Activated effector memory CD4-positive, alpha-beta T cell treated with anti-CD3 and anti-CD28 coated beads, Interleukin-2, amount 50 U/mL, for 16 hours (primary cell): ENCODE measurements around the gene BPIFB4.
"Not testable (repeated sequence)": the region's sequence is repeated elsewhere in the genome, so short reads cannot be mapped to it uniquely, and the experiment has no call there.

Experiments
- DNase-seq: peaks from one replicate; pipeline ENCODE4 v3.0.0-alpha.2; 2020

BPIFB4 gene

DNA sequence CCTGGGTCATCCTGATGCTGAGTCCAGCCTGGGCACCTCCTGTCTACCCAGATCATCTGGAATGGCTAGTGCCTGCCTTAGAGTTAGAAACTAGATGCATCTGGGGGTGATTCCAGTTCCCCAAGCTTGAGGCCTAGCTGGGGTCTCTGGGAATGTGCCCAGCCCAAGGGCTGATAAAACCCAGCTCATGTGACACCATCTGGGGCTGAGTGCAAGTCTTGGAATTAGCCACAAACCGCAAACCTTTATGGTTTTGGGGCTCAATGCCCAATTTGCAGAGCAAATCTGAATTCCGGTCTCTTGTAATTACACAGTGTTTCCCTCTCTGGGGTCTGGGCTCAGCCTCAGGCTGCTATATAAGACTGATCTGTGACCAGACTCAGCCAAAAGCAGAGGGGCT, at the start of gene BPIFB4:
Gene BPIFB4 (plus strand): TSS at position 385 of the 400 bp plus-strand sequence. CDS start 1,884 bp downstream, outside the sequence.
- no peak for DNase-seq

DNA sequence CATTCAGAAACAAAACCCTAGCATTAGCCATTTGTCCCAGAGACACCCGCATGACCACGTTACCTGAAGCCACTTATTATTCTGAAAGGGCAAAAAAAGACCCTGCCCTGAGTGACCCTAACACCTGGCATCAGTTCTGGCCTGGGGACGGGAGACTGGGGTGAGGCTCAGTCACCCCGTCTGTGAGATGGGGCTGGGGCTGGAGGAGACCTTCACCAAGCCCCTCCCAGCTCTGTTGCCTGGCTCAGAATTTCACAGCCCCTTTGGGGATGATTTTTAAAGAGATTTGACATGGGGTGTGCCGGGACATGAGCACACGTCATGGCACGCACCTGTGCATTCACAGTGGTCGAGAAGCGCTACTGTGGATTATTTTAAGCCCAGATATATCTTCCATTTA, 49.4 kb upstream of the BPIFB4 start:
- DNase-seq, result no peak

DNA sequence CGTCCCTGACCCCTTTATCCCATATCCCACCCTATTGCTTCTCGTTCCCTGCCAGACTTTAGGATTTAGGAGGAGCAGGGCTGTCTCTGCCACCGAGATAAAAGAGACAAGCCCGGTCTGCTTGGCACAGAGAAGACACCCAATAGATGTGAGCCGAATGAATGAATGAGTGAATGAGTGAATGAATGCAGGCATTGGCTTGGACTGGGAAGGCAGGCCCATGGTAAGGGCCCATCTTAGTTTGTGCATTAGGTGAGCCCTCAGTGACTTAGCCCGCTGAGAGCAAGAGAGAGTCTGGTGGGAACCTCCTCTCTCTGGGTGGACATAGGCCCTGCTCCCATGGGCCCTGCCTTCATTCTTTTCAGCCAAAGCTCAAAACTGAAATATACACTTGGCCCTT, 48.9 kb upstream of the BPIFB4 start:
- DNase-seq, result no peak

DNA sequence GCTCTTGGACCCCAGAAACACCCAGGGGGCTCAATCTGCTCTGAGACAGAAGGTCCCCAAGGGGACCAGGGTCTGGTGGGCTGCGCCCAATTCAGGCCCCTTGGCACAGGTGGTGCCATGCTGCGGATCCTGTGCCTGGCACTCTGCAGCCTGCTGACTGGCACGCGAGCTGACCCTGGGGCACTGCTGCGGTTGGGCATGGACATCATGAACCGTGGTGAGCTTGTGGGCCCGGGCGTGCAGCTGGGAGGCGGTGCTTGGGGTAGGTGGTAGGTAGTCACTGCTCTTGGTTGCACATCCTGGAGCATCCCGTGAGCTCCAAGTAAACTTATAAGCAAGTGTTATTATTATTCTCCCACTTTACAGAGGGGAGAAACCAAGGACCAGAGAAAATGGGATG, 47.9 kb upstream of the BPIFB4 start, which contains the start of gene BPIFB6:
Gene BPIFB6 (plus strand): TSS at position 118 of the 400 bp plus-strand sequence. CDS start 0 bp downstream, at position 118.
- DNase-seq, result no peak

DNA sequence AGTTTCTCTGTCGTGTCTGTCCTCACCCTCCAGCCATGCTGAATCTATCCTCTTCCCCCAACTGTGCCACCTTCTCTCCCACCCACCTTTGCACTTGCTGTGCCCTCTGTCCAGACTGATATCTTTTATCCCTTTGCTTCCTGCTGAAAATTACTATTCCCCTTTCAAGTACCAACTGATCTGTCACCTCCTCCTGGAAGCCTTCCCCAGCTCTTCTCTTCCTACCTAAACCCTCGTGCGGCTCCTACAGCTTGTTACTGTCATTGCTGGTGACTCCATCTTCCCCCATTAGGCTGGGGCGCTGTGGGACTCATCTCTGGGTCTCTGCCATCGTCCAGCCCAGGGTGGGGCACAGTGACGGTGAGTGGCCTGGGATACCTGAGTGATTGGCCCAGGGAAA, 46.9 kb upstream of the BPIFB4 start:
- DNase-seq, result no peak

DNA sequence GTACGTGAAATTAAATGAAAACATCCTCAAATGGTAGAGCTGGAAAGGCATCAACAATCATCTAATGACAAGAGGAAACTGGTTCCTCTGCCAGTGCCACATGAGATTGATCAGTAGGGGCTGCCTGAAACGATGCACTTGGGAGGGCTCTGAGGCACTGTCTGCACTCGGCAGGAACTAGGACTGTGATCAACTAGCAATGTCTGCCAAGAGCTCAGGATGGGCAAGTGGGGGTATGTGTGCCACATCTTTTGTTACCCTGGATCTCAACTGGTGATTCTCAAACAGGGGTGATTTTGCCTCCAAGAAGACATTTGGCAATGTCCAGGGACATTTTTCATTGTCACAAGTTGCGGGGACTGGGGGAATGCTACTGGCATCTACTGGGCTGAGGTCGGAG, 46.1 kb upstream of the BPIFB4 start:
- no peak for DNase-seq

DNA sequence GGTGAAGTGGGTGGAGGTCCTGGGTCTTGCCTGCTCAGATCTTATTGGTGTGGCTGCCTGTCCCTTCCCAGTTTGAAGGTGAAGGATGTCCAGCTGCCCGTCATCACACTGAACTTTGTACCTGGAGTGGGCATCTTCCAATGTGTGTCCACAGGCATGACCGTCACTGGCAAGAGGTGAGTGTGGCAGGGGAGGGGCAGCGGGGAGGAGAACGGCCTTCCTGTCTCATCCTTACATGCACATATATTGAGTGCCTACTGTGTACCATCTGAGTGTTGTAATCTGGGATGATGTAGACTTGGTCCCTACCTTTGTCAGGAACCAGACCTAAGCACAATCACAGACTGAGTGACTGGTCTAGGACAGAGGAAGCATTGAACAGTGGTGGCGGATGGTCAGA, 45.3 kb upstream of the BPIFB4 start:
- DNase-seq, result no peak

DNA sequence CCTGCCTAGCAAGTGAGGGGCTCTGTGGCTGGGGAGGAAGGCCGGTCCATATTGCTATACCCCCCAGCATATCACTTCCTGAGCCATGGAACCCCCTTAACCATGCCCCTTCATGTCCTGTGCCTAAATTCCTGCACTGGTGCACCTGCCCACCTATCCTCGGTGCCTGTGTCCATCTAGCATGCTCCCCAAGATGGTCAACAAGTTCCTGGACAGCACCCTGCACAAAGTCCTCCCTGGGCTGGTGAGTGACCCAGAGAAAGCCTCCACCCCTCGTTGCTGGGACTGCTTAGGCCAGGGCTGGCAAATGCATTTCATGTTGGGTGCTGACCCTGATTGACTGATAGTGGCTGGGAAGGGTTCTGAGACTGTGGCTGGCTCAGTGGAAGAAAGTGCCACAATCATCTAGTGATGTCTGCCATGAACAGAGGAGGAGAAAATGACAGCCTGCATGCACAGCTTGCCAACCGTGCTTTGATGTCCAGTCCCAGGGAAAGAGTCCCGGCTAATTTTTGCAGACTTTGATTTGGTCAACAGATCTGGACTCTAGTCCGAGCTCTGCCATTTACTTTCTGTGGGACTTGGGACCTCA, 44.4 kb upstream of the BPIFB4 start:
- DNase-seq, result no peak

DNA sequence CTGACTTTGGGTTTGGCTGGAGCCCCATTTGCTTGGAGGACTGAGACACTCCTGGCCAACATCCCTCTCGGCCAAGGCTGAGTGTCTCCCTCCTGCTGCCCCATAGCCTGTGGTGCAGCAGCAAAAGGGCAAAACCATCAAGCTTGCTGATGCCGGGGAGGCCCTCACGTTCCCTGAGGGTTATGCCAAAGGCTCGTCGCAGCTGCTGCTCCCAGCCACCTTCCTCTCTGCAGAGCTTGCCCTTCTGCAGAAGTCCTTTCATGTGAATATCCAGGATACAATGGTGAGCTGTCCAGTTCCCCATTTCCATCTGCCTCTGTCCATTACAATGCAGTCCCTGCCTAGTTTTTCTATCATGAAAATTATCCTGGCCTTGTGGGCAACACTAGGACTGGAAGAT, 42.0 kb upstream of the BPIFB4 start:
- DNase-seq, result no peak

DNA sequence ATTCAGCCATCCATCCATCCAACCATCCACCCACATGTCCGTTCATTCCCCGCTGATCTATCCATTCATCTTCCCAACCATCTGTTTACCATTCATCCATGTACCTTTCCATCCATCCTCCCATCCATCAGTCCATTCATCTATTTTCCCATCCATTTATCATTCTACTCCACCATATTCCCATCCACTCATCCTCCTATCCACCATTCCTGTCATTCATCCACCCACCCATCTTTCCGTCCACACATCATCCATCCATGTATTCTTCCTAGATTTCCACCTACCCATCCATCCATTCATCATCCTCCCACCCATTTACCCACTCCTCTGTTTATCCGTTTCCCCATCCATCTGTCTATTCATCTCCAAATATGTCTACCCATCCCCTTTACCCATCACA, 41.2 kb upstream of the BPIFB4 start:
- DNase-seq, result no peak

DNA sequence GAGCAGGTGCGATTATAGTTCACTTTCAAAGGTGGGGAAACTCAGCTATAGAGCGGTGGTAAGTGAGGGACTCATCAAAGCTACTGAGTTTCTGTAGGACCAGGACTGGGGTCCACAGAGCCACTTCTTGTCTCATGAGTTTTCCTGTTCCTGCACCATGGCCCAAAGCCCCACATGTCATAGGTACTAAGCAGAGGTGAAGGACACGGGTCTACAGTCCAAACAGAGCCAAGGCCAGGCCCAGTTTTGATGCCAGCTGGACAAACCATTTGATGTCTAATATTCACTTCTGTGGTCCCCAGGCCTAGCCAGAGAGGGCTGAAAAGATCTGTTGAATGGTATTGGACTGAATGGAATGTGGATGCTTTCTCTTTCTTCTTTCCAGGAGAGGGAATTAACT, 37.0 kb upstream of the BPIFB4 start:
- DNase-seq, result no peak

DNA sequence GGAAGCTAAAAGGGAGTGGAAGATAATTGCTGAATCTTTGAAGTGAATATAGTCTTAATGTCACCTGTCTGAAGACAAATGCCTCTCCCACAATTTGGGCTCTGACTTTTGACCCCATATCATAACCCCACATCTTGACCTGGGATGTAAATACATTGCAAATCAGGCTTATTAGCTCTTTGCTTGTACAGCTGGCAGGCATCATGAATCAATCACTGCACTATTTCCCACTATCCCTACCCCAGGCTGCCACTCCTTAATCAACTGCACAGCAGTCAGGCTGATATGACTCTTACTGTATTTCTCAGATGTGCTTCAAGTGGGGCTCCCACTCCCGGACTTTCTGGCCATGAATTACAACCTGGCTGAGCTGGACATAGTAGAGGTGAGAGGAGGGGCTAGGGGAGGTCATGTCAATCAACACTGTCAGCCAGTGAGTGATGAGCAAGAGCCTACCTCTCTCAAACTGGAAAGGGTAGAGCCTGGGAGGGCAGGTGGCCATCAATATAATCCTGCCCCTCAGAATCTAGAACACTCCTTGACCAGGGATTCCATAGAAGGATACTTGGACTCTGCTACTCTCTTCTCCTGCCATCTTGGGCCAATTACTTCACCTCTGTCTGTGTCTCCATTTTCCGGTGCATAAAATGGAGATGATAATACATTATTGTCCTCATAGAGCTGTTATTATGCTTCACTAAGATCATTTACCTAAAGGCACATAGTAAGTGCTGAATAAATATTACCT, 36.3 kb upstream of the BPIFB4 start:
- no peak for DNase-seq

DNA sequence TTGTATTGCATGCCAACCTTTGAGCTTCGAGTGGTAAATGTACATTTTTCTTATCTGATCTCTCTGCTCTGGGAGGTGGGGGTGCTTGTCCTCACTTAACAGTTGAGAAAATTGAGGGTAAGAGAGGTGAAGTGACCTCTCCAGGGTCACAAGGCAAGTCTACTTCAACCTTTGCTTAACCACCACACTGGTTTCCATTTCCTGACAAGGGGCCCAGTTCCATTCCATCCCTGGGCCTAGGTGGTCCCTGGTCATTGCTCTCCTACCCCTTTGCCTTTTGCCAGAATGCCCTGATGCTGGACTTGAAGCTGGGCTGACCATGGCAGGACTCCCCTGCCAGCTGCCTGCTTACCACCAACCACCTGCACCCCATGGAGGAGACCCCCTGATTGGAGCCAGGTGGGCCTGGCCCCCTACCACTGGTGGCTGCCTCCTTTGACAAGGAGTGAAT, 35.7 kb upstream of the BPIFB4 start:
- DNase-seq, result no peak

DNA sequence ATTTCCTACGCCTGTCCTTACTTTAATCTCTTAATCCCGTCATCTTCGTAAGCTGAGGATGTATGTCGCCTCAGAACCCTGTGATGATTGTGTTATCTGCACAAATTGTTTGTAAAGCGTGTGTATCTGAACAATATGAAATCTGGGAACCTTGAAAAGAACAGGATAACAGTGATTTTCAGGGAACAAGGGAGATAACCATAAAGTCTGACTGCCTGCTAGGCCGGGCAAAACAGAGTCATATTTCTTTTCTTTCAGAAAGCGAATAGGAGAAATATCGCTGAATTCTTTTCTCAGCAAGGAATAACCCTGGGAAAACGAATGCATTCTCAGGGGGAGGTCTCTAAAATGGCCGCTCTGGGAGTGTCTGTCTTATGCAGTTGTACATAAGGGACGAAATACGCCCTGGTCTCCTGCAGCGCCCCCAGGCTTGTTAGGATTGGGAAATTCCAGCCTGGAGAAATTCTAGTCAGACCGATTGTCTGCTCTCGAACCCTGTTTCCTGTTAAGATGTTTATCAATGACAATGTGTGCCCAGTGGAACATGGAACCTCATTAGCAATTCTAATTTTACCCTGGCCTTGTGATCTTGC, 34.2 kb upstream of the BPIFB4 start:
- not testable (repeated sequence) for DNase-seq

DNA sequence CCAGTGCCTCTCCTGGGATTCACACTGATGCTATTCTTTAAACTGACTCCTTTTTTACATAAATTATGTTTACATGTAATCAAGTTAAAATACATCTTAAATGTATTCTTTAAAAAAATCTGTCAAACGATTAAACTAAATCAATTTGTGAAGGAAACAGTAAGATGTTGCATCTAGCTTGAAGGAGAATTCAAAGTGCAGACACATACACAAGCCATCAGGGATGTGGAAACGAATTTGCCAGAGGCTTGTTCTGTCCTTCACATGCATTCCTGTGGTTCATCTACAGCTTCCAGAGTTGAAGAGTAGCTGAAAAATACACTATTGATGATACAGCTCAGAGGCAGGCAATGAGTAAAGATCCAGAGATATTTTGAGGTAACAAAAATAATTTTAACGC, 33.0 kb upstream of the BPIFB4 start:
- DNase-seq, result no peak

DNA sequence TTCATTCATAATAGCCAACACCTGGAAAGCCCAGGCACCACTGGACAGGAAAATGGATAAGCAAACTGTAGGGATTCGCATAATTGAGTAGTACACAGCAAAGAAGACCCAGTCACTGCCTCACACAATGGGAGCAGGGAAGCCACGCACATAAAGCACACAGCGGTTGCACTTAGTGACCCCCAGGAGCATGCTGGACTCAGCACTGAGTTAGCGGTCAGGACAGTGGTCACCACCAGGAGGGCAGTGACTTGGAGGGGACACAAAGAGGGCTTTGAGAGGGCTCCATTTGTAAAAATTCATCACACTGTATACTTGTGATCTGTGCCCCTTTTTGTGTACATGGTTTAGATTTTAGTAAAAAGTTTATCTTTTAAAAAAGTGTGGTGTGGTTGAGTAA, 28.1 kb upstream of the BPIFB4 start:
- no peak for DNase-seq

DNA sequence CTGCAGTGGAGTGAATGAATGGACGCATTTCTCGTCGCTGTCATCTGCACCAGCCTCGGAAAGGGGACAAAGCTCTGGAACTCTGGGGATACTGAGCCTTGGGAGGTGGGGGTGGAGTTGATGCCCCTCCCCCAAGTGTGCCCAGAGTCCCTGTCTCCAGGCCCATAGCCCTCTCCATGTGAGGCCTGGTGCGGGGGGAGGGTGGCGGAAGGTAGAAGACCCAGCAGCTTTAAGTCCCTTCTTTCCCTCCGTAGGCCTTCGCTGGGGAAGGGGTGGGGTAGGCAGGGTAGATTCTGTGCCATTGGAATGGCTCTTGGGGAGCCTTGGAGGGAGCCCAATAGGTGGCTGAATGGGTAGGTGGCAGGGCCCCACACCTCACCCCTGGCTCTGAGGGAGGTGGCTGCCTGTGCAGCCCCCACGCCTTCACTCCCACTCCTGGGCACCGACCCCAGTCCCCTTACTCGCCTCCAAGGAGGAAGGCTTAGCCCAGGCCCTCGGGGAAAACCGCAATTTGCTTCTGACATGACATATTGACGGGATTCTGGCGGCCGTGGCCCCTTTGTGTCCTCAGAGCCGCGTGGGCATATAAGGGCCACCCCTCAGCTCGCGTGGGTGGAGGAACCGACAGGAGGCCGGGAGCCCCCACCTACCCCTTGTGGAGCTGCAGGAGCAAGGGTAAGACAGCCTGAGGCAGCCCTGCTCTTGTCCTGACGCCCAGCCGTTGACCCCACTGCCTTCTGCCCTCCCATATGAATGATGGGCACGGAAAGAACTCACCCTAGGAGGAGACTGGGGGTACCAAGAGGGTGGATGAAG, 25.9 kb upstream of the BPIFB4 start, which contains the start of gene BPIFB3:
Gene BPIFB3 (plus strand): TSS at position 613 of the 816 bp plus-strand sequence. CDS start 1,533 bp downstream, outside the sequence.
- DNase-seq, result no peak

DNA sequence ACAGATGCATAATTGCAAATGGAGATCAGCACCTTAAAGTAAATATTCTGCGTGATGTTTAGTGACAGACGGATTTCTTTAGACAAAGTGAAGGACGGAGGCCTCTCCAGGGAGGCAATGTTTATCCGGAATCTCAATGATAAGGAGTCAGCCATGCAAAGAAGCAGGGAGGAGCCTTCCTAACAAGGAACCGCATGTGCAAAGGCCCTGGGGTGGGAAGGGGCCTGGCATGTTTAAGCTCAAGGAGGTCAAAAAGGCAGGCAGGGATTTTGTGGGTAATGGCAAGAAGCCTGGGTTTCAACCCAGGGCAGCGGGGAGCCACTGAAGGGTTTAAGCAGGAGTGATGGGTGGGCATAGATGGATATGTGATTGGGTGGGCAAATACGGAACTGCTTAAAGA, 25.1 kb upstream of the BPIFB4 start:
- no peak for DNase-seq

DNA sequence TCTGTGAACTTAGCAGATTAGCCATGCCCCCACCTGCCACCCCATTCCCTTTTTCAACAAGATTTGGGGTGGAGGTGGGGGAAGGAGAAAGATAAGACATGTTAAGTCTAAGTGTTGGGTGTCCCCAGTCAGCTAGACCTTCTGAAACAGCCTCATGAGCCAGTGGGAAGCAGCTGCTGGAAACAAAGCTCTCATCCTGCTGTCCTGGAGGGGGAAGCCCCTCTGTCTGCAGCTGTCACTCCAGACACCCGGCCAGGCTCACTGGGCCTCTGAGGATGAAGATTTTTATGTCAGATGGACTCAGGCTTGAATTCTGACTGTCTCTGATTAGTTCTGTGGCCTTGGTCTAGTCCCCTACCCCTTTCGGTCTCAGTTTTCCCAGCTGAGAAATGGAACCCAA, 24.7 kb upstream of the BPIFB4 start:
- no peak for DNase-seq

DNA sequence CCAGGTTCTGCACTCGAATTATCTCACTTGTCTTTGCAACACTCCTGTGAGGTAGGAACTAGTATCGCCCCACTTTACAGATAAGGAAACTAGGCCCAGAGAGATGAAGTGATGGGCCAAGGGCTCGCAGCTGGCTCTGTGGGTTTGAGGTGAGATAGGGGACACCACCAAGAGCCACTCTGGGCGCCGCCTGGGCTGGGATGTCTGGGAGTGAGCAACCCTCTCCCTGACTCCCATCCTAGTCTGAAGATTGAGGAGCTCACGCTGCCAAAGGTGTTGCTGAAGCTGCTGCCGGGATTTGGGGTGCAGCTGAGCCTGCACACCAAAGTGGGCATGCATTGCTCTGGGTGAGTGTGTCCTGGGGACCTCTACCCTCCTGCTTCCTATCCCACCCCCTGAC, 20.3 kb upstream of the BPIFB4 start:
- no peak for DNase-seq

DNA sequence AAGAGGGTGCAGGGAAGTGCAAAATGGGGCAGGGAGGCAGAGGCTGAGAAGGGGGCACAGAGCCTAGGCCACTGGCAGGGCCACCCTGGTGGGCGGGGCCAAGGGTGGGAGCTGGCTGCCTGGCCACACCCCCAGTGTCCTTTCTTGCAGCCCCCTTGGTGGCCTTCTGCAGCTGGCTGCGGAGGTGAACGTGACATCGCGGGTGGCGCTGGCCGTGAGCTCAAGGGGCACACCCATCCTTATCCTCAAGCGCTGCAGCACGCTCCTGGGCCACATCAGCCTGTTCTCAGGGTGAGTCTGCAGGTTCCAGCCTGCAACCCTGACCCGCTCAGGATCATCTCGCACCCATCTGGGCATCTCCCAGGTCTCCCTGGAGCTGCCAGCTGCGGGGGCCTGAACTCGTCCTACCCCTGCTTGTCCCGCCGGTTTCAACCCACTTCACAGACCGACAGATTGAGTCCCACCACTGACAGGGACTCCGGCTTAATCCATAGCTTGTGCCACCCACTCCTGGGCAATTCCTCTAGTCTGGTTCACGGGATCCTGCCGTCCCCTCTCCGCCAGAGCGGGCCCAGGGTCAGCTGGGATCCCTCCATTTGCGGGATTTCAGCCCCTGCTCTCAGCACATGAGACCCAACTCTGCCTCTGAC, 19.6 kb upstream of the BPIFB4 start:
- no peak for DNase-seq

DNA sequence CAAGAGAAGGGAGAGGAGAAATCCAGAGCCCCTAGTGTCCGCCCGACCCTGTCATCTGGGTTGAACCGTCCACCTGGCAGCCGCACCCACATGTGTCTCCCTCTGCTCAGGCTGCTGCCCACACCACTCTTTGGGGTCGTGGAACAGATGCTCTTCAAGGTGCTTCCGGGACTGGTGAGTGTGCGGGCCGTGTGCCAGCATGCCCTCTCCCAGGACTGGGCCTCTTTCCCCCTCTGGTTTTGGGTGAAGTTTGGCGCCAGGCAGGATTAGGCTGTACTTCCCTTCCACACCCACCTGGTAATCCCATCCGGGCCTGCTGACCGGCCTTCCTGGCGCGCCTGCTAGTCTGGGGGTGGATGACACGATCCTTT, 17.8 kb upstream of the BPIFB4 start:
- DNase-seq, result no peak
